HG03342 (cell line): ENCODE measurements around the gene SYK.

Experiments
- ATAC-seq: cut with Tn5 transposase; IDR thresholded peaks from one replicate; pipeline ENCODE4 v1.9.1; 2021; ENCODE audit warnings: mild to moderate bottlenecking, moderate library complexity; ENCODE audit not compliant: unreplicated experiment

Gene SYK

DNA sequence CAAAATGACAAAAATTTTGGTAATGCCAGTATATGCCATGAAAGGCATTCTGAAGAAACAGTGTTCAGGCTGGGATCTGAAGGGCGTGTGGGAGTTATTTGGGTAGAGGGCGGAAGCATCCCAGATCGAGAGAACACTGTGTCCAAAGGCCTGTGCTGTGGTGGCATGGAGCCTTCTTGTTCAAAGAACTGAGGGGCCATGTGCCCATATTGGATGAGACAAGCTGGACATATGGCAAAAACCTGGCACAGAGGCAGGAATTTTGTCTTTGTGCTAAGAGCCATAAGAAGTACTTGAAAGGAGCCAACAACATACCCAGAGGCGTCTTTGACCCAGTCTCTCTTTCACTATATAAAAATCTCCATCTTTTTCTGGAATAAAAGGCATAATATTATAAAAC is 128.0 kb downstream of the SYK start:
- no peak for ATAC-seq

DNA sequence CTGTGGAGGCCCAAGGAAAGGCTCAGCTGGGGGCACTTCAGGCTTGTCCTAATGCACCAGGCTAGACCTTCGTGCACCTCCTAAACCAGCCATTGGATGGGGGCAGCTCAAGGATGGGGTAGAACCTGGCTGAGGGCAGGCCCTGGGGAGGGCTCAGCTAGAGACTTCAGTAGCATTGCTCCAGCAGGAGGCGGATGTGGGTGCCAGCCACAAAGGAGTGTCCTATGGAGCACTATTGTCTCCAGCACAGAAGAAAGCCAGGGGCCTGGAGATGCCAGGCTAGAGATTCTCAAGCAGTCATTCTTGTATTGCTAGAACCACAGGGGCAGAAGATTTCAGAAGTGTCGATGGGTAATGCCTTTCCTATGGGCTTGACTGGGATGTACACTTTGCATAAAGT is 131.8 kb downstream of the SYK start:
- ATAC-seq, result no peak

- no peak for ATAC-seq
These were observed 137.7 kb downstream of the SYK start for GRCh38 chr9:90939351-90939750.

DNA sequence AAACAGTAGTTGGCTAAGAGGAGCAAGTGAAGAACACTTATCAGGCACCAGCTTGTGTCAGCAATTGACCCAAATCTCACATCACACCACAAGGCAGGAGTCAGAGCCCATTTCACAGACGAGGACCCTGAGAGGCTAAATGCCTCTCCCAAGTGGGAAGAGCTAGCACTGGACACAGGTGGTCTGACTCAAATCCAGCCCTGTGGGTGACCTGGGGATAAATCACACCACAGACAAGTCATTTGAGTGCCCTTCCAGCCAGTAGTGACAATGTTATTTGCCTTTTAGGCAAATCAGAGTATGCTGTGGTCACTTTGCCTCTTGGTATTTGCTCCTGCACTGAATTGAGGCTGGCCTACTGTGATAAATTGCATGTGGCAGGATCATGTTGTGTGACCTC is 138.7 kb downstream of the SYK start:
- no peak for ATAC-seq

- ATAC-seq, result no peak
These were observed 140.0 kb downstream of the SYK start for GRCh38 chr9:90941661-90942060.

- ATAC-seq, result no peak
These were observed 140.9 kb downstream of the SYK start for GRCh38 chr9:90942555-90942954.

DNA sequence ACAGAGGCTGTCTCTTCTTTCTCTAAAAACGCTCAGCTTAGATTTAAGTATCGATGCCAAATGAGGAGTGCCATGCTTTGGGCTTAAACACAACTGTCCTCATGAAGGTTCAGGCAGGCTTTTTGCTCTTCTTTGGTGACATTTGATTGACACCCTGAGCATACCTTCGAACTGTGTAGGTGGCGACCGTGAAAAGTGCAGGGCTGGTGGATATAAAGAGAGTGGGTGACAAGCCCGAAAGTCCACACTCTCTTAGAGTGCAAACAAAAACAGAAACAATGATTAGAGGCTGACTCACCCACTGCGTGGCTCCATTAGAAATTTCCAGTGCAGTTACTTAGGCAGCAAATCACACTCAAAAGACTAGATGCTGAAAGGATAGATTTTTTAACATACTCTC is 141.7 kb downstream of the SYK start:
- no peak for ATAC-seq

- ATAC-seq, result no peak
These were observed 143.7 kb downstream of the SYK start for GRCh38 chr9:90945336-90945735.

DNA sequence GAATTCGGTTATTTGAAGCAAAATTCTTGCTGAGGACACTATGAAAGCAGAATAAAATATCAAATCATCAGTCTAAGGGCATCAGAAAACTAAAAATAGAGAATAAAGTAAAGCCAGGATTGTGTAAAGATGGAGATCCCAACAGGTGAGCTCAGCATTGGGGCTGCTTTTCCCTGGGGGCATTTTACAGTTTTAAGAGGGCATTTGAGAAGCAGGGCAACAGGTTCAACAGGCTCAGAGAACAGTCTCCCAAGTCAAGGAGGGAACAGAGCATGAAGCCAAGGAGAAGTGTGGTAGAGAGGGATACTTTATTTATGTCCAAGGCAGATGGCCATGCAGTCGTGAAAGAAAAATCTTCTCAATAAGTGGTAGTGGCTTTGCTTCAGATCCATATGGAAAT is 145.4 kb downstream of the SYK start:
- ATAC-seq, result no peak
